ENCODE measurements around the gene RASSF8.

- TF ChIP-seq CTCF (optimal IDR thresholded peaks at IDR 0.05 in 1 of 3, IDR thresholded peaks at IDR 0.05 in 1 of 3, conservative IDR thresholded peaks at IDR 0.05 in 1 of 3; ENCODE audit: extremely low read depth in 1 of 3, insufficient read depth in 2 of 3, low read length in 3 of 3) (no peak), EZH2 (IDR thresholded peaks at IDR 0.05; ENCODE audit: low read length) (no peak)
Measured at GRCh38 chr12:26055087-26055486, 96.6 kb downstream of the RASSF8 start.

Measured in keratinocyte (primary cell).